ENCODE results near the gene MBNL2. TPM values are rescaled to one million over a fixed set of nuclear protein-coding genes. Genes with fewer than 3 reads are reported as not detected.

The MBNL2 gene
- total and polyA plus RNA-seq, 10 of the 15 experiments (the other 5 are each of a cell fraction or from before 2014, with no cell fraction given), result 1.6 to 9.7 (median 6.7) TPM

- ATAC-seq (no peak), FAIRE-seq (no peak), DNase-seq (ENCODE audit: low read depth, low spot score) (no peak)
- Histone ChIP-seq H3K27me3 (replicated peaks in 1 of 2; ENCODE audit: control insufficient read depth in 2 of 2, insufficient read depth in 2 of 2, low read length in 1 of 2) (no peaks in the 10 kb centered on the region), H3K9ac (ENCODE audit: control insufficient read depth, insufficient read depth, low read length) (no peak overlapping the region), H3K9me3 (replicated peaks; ENCODE audit: control insufficient read depth, insufficient read depth, low read length) (no peaks in the 10 kb centered on the region), H3K4me1 (ENCODE audit: control insufficient read depth, insufficient read depth, low read length) (peaks cover 6% of the 10 kb centered on the region), H3K79me2 (ENCODE audit: control insufficient read depth, insufficient read depth, low read length) (peaks cover 66% of the 10 kb centered on the region), H2AFZ (ENCODE audit: control insufficient read depth, low read depth, low read length) (no peak overlapping the region), H3K4me3 (peak overlapping the region; percentile 0; the same call in 1 of the 2 replicates), H3K27ac (ENCODE audit: control insufficient read depth, insufficient read depth) (no peak overlapping the region), H3K4me2 (ENCODE audit: control insufficient read depth, insufficient read depth) (peak overlapping the region; percentile 77), H4K20me1 (ENCODE audit: control insufficient read depth, insufficient read depth) (no peaks in the 10 kb centered on the region), H3K36me3 (ENCODE audit: control insufficient read depth in 2 of 2, insufficient read depth in 2 of 2, low read length in 1 of 2) (0 out of 4 replicates have a peak, but pooled peaks cover 0 to 4% of the 10 kb centered on the region in 2 experiments)
- POLR2A ChIA-PET, result interaction anchor here (2.1 to 9.1 kb wide), 3 partner anchors 10 to 20 kb away, joined by 8 to 79 read pairs (median 15); no protein-coding TSS in a partner anchor
- intact Hi-C loops (cut with micrococcal nuclease; ENCODE audit: unreplicated experiment) (loop anchor here (5.0 to 10.0 kb wide), 2 partner anchors 128 to 536 kb away; no protein-coding TSS in a partner anchor), in situ Hi-C loops (cut with MboI) (loop anchor here (25.0 kb wide), 2 partner anchors 1123 to 1752 kb away; partner anchors contain the start of gene DNAJC3)
- CTCF ChIA-PET, result interaction anchor here (1.0 to 2.1 kb wide), 7 partner anchors 9 to 217 kb away, joined by 3 to 13 read pairs (median 5); partner anchors contain the start of gene MBNL2
- TF ChIP-seq CBX3 (IDR thresholded peaks at IDR 0.05; ENCODE audit: borderline replicate concordance, low read depth) (no peak), SPI1 (IDR thresholded peaks at IDR 0.05; ENCODE audit: borderline replicate concordance, insufficient read depth, low read depth, low read length) (no peak), FOXM1 (IDR thresholded peaks at IDR 0.05; ENCODE audit: low read depth, low read length) (no peak), LARP7 (IDR thresholded peaks at IDR 0.05) (no peak), PAX8 (IDR thresholded peaks at IDR 0.05) (no peak), IRF5 (IDR thresholded peaks at IDR 0.05; ENCODE audit: borderline replicate concordance) (no peak), SREBF2 (IDR thresholded peaks at IDR 0.05; ENCODE audit: low read length) (no peak), STAT1 (conservative IDR thresholded peaks at IDR 0.05) (no peak), HDAC6 (IDR thresholded peaks at IDR 0.05; ENCODE audit: unreplicated experiment) (no peak), EED (IDR thresholded peaks at IDR 0.05; ENCODE audit: low read depth) (no peak)
- TF ChIP-seq, protein P1, sequence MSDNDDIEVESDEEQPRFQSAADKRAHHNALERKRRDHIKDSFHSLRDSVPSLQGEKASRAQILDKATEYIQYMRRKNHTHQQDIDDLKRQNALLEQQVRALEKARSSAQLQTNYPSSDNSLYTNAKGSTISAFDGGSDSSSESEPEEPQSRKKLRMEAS (IDR thresholded peaks at IDR 0.05; ENCODE audit: low read depth, low read length), result no peak
- WGBS (ENCODE audit: insufficient coverage, insufficient replicate concordance, low lambda C conversion rate, missing lambda C conversion rate), result 96% methylated on average over 3 of the region's 3 CpGs
- SMC1A ChIA-PET (ENCODE audit: uncharacterized antibody, unreplicated experiment), result interaction anchor here (0.9 to 12.0 kb wide), 7 partner anchors 8 to 129 kb away, joined by 3 to 165 read pairs (median 6); no protein-coding TSS in a partner anchor
- RAD21 ChIA-PET (ENCODE audit: unreplicated experiment), result interaction anchor here (0.7 to 10.4 kb wide), 4 partner anchors 9 to 136 kb away, joined by 3 to 179 read pairs (median 6); no protein-coding TSS in a partner anchor
- BruUV-seq (replicated peaks), result no TSS peak
These were observed 216.9 kb downstream of the MBNL2 start for GRCh38 chr13:97438856-97439595.

Measured in GM12878 (cell line).